GM18526 (cell line): Measurements from ENCODE around the gene PITPNM1.

Source experiments
- POLR2A ChIP-seq: IDR thresholded peaks from 3 replicates; pipeline ENCODE4 v1.6.1; 2011; ENCODE audit not compliant: insufficient read length; ENCODE audit errors: extremely low read depth

PITPNM1 gene

GRCh38 chr11:67499808-67500483 is 5.2 kb downstream of the PITPNM1 start:
- TF ChIP-seq POLR2A: no peak

- TF ChIP-seq POLR2A: no peak
Observed at GRCh38 chr11:67498544-67498972, 6.6 kb downstream of the PITPNM1 start.

GRCh38 chr11:67497656-67498291 is 7.4 kb downstream of the PITPNM1 start:
- TF ChIP-seq POLR2A: no peak

- no peak for TF ChIP-seq POLR2A
Observed at GRCh38 chr11:67496113-67496512, 9.1 kb downstream of the PITPNM1 start.

GRCh38 chr11:67495234-67496005 is 9.7 kb downstream of the PITPNM1 start:
- TF ChIP-seq POLR2A: no peak

GRCh38 chr11:67494371-67495233 is 10.6 kb downstream of the PITPNM1 start:
- no peak for TF ChIP-seq POLR2A

- no peak for TF ChIP-seq POLR2A
Observed at GRCh38 chr11:67493548-67494370, 11.4 kb downstream of the PITPNM1 start.

- TF ChIP-seq POLR2A: no peak
Observed at GRCh38 chr11:67492801-67493547, 12.2 kb downstream of the PITPNM1 start.

- TF ChIP-seq POLR2A: no peak
Observed at GRCh38 chr11:67492069-67492727, 13.0 kb downstream of the PITPNM1 start.

- no peak for TF ChIP-seq POLR2A
Observed at GRCh38 chr11:67491276-67492068, 13.7 kb downstream of the PITPNM1 start.

- TF ChIP-seq POLR2A: no peak
Observed at GRCh38 chr11:67490727-67491065, 14.5 kb downstream of the PITPNM1 start.
